A204.1 (cell line): ENCODE results near the gene IL18R1.

ENCODE experiments used
- FAIRE-seq: peaks from 2 replicates; lab custom pipeline; 2012; peaks lifted over from hg19 to GRCh38; lab: Jason Lieb, UNC

IL18R1 gene

GRCh38 chr2:102434655-102435381, 79.2 kb downstream of the IL18R1 start:
- FAIRE-seq, result no peak

- no peak for FAIRE-seq
Measured at GRCh38 chr2:102435741-102436140, 80.1 kb downstream of the IL18R1 start.

GRCh38 chr2:102436323-102436722, 80.7 kb downstream of the IL18R1 start:
- FAIRE-seq, result no peak

DNA sequence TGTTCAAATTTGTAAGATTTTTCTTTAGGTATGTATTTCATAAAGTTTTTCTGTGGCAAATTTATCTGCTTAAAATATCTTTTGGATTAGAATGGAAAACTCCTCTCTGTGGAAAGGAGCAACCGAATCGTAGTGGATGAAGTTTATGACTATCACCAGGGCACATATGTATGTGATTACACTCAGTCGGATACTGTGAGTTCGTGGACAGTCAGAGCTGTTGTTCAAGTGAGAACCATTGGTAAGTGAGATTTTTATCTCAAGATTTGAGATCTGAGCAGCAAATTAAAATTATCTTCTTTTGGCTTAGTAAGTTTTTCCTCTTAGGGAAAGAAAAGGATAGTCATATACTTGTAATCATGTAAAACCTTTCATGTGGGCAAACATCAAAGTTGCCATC, 81.5 kb downstream of the IL18R1 start:
- FAIRE-seq, result no peak

- no peak for FAIRE-seq
Measured at GRCh38 chr2:102438111-102438510, 82.5 kb downstream of the IL18R1 start.

- no peak for FAIRE-seq
Measured at GRCh38 chr2:102438578-102438977, 83.0 kb downstream of the IL18R1 start.

DNA sequence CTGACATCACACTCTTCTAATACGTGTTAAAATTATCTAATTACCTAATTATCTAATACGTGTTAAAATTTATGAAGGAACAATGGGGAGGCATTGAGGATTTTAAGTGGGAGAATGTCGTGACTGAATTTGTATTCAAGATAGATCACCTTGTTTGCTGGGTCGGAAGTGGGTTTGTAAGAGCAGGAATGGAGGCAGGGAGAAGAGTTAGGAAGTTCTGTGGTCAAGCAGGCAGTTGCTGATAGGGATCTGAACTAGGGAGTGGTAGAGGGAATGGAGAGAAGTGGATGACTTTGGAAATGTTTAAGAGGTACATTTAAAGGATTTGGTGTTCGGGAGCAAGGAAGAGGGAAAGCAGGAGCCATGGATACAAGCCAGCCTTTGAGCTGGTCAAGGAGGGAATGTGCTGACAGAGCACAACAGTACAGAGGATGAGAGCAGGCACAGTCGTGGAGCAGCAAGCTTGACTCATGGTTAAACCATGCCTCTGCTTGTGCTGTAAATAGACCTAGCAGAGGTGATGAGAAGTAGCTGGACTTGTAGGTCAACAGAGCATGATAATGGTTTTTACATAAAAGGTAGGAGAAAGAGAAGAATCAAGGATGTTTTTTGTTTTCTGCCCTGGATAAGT, 83.6 kb downstream of the IL18R1 start:
- no peak for FAIRE-seq

- FAIRE-seq, result peak; percentile 9
Measured at GRCh38 chr2:102442967-102443828, 87.6 kb downstream of the IL18R1 start.

DNA sequence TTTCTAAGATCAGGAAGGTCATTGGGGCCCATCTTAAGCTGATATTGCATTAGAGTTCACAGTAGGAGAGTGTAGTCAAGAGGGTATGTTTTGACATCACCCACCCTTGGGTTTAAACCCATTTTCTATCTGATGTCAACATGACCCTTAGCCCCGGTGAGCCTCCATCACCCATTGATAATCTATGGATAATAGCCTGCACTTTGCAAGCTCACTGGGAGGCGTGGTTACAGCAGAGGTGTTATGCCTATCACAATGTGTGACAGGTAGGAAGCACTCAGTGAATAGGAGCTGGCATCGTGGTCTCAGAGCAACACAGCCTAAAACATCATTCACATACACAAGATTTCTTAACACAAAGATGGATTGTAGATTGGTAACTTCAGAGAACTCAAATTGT, 88.6 kb downstream of the IL18R1 start:
- FAIRE-seq, result no peak

DNA sequence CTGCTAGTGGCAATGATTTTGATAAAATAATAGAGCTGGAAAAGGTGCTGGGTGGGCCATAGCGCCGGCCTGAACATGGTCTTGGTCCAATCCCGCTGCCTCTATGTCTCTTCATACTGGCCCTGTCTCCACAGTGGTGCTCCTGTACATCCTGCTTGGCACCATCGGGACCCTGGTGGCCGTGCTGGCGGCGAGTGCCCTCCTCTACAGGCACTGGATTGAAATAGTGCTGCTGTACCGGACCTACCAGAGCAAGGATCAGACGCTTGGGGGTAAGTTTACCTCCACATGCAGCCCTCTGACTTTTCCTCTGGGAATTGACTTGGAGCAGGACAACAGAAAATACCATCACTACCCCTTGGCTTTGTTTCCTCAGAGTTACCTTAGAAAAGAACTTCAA, 91.3 kb downstream of the IL18R1 start:
- no peak for FAIRE-seq
